Cardiac muscle cell (in vitro differentiated cells and primary cell): ENCODE results near the gene FADS3. TPM values are rescaled to one million over a fixed set of nuclear protein-coding genes. Genes with fewer than 3 reads are reported as not detected.
A peak's percentile ranks its signal among the peaks of the same experiment; 100 is the strongest.

Source experiments
- DNase-seq, 2 donors: peaks; one replicate each; pipeline versions ENCODE4 v3.0.0 to v3.0.0-alpha.2; 2010 to 2017; ENCODE audit warnings: low read depth in 1 of 2, low spot score in 1 of 2
- H3K27ac ChIP-seq: fragments of 200-600 bp; sonication (generic); 2 replicates; pipeline ENCODE4 v1.5.1; 2016
- H3K27me3 ChIP-seq: fragments of 200-600 bp; sonication (generic); 2 replicates; pipeline ENCODE4 v1.6.0; 2016; ENCODE audit warnings: control low read depth
- H3K36me3 ChIP-seq: fragments of 200-600 bp; sonication (generic); 2 replicates; pipeline ENCODE4 v1.5.1; 2016; ENCODE audit warnings: control low read depth
- H3K4me1 ChIP-seq: fragments of 200-600 bp; sonication (generic); 2 replicates; pipeline ENCODE4 v1.8.1; 2017; ENCODE audit warnings: low read depth, mild to moderate bottlenecking, mixed run types
- H3K4me3 ChIP-seq: fragments of 200-600 bp; sonication (generic); 2 replicates; pipeline ENCODE4 v1.5.1; 2016; ENCODE audit warnings: mild to moderate bottlenecking
- H3K9me3 ChIP-seq: fragments of 200-600 bp; sonication (generic); 2 replicates; pipeline ENCODE4 v1.5.1; 2017; ENCODE audit warnings: low read depth, mild to moderate bottlenecking, control low read depth
- polyA plus RNA-seq: library from polyadenylated mRNA; unstranded; fragments of >200 nt; fragmentation: Nextera tagmentation; extraction: Ambion mirVana; gene quantifications from 2 replicates; pipeline ENCODE4 v1.2.1, GENCODE V29; 2016
- total RNA-seq: library from RNA; depleted of rRNA; stranded (reverse); fragments of >200 nt; gene quantifications from 2 replicates; pipeline ENCODE4 v1.2.3, GENCODE V29; 2016
- TF ChIP-seq, protein P1 (sequence below): IDR thresholded peaks from 2 replicates; pipeline ENCODE4 v1.5.1; 2012; ENCODE audit warnings: low read depth, mild to moderate bottlenecking, low read length

Gene FADS3
- total and polyA plus RNA-seq, 2 experiments from 2014 or later, result 42.9 to 48.0 TPM

DNA sequence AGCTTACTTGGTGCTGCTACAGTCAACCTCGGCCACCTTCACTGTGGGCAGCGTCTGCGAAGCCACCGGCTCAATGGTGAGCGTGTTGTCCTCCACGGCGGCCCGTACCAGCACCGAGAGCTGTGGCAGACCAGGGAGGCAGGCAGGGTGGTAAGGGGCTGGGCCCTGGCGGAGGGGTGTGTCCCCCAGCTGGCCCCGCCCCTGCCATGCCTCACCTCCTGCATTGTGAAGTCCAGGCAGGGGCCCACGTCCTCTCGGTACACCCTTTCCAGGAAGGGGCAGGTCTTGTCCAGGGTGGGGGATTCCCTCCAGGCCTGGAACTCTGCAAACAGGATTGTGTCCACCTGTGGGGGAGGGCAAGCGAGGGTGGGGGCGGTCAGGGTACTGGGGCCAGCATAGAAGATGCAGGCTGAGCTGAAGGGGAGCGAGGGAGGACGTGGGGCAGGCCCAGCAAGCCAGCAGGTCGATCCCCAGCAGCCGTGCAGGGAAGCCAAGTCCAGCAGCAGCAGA is 13.2 kb upstream of the FADS3 start:
- no peak overlapping the region for H3K4me3 ChIP-seq
- H3K4me1 ChIP-seq, result peaks cover 13% of the 10 kb centered on the region
- H3K9me3 ChIP-seq, result no peaks in the 10 kb centered on the region
- no peak overlapping the region for H3K27ac ChIP-seq
- H3K36me3 ChIP-seq, result no peaks in the 10 kb centered on the region
- TF ChIP-seq, protein P1, sequence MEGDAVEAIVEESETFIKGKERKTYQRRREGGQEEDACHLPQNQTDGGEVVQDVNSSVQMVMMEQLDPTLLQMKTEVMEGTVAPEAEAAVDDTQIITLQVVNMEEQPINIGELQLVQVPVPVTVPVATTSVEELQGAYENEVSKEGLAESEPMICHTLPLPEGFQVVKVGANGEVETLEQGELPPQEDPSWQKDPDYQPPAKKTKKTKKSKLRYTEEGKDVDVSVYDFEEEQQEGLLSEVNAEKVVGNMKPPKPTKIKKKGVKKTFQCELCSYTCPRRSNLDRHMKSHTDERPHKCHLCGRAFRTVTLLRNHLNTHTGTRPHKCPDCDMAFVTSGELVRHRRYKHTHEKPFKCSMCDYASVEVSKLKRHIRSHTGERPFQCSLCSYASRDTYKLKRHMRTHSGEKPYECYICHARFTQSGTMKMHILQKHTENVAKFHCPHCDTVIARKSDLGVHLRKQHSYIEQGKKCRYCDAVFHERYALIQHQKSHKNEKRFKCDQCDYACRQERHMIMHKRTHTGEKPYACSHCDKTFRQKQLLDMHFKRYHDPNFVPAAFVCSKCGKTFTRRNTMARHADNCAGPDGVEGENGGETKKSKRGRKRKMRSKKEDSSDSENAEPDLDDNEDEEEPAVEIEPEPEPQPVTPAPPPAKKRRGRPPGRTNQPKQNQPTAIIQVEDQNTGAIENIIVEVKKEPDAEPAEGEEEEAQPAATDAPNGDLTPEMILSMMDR, result no peak
- no peaks in the 10 kb centered on the region for H3K27me3 ChIP-seq
- DNase-seq, result peak in 1 of 2 donors; percentile 64

DNA sequence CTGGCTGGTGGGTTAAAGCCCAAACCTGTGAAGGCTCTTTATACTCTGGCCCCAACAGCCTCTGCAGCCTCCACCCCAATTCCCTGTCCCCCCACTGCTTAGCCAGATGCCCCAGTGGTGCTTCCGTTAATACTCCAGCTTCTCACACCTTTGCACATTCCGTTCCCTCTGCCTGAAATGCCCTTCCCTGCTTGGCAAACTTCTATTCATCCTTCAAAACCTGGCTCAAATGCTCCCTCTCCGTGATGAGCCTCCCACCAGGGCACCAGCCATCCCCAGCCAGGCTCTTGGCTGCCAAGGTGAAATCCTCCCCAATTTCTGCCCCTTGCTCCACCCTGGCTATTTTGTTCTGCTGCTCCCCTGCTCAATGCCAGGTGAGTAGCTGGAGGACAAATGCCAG is 12.5 kb upstream of the FADS3 start:
- Histone ChIP-seq H3K36me3 (no peaks in the 10 kb centered on the region), H3K4me1 (peaks cover 6% of the 10 kb centered on the region), H3K9me3 (no peaks in the 10 kb centered on the region), H3K27ac (no peak overlapping the region), H3K27me3 (no peaks in the 10 kb centered on the region), H3K4me3 (no peak overlapping the region)
- TF ChIP-seq, protein P1, result no peak
- no peak for DNase-seq

DNA sequence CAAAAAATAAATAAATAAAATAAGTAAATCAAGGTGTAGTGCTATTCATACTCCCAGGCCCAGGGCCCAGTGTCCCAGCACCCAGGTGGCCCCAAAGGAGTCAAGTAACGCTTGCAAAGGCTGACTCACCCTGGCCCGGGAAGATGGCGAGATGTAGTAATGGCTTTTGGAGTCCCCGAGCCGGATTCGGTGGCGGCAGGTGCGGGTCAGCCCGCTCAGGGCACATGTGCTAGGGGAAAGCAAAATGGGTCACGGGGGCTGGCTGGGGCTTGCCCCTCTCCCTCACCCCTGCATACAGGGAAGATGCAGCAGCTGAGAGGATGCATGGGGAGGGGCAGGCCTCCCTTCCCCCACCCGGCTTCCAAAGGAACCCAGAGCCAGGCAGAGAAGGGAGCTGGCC is 11.0 kb upstream of the FADS3 start:
- Histone ChIP-seq H3K4me1 (no peaks in the 10 kb centered on the region), H3K36me3 (no peaks in the 10 kb centered on the region), H3K27me3 (no peaks in the 10 kb centered on the region), H3K4me3 (no peak overlapping the region), H3K27ac (no peak overlapping the region), H3K9me3 (no peaks in the 10 kb centered on the region)
- TF ChIP-seq, protein P1, result no peak
- no peak for DNase-seq

DNA sequence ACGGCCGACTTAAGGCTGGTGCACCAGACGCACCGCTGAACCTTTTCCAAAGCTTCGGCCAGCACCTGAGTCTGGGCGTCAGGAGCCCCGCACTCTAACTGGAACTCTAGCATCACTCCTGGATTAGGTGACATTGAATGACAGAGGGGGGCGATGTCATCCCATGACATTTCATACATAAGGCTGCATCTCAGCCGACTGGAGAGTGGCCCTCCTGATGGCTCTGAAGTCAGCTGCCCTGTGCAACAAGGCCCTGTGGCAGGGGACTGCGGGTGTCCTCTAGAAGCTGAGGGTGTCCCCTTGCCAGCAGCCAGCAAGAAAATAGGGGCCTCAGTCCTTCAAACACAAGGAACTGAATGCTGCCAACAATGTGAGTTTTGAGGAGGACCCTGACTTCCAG is 10.1 kb upstream of the FADS3 start:
- H3K4me1 ChIP-seq, result no peaks in the 10 kb centered on the region
- DNase-seq, result no peak
- no peaks in the 10 kb centered on the region for H3K9me3 ChIP-seq
- H3K27me3 ChIP-seq, result no peaks in the 10 kb centered on the region
- H3K27ac ChIP-seq, result no peak overlapping the region
- no peak overlapping the region for H3K4me3 ChIP-seq
- no peaks in the 10 kb centered on the region for H3K36me3 ChIP-seq
- TF ChIP-seq, protein P1, result no peak

DNA sequence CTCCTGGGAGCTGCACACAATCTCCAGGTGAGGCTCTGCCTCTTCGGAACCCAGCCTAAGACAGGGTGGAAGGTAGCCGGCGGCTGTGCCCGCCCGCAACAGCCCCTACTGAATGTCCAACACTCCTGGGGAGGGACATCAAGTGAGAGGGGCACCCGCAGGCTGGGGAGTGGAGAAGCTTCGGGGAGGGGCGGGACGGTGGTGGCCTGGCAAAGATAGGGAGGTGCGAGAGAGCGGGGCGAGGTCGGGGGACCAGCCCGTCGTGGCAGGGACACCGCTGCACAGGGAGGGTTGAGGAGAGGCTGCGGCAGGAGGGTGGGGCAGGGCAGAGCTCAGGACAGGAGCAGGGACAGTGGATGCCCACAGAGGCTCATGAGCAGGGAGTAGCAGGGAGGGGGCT is 8.9 kb upstream of the FADS3 start:
- Histone ChIP-seq H3K4me3 (no peak overlapping the region), H3K27me3 (no peaks in the 10 kb centered on the region), H3K4me1 (no peaks in the 10 kb centered on the region), H3K9me3 (no peaks in the 10 kb centered on the region), H3K36me3 (no peaks in the 10 kb centered on the region), H3K27ac (no peak overlapping the region)
- TF ChIP-seq, protein P1, result no peak
- DNase-seq, result no peak
